Thyroid gland (tissue), 4 donors: ENCODE measurements around the gene CDAN1. TPM values are rescaled to one million over a fixed set of nuclear protein-coding genes. Genes with fewer than 3 reads are reported as not detected.
"Not testable (repeated sequence)": the region's sequence is repeated elsewhere in the genome, so short reads cannot be mapped to it uniquely, and the experiment has no call there.

Experiments
- DNase-seq, 2 donors: peaks; one replicate each; pipeline ENCODE4 v3.0.0-alpha.2; 2019
- H3K27ac ChIP-seq, 3 donors: fragments of 200-600 bp; sonication (generic); 1 replicate in 2 of 3; 2 replicates in 1 of 3; pipeline ENCODE4 v1.5.1; 2016 to 2019; ENCODE audit warnings: mild to moderate bottlenecking in 1 of 3, moderate library complexity in 1 of 3
- H3K27me3 ChIP-seq: fragments of 200-600 bp; sonication (generic); one replicate; pipeline ENCODE4 v1.5.1; 2019
- H3K36me3 ChIP-seq, 2 donors: fragments of 200-600 bp; sonication (generic); one replicate each; pipeline ENCODE4 v1.5.1; 2016 to 2019
- H3K4me1 ChIP-seq, 2 donors: fragments of 200-600 bp; sonication (generic); one replicate each; pipeline ENCODE4 v1.5.1; 2017 to 2019
- H3K4me3 ChIP-seq, 3 donors: fragments of 200-600 bp; sonication (generic); replicated peaks in 1 of 3; 1 replicate in 2 of 3; 2 replicates in 1 of 3; pipeline ENCODE4 v1.5.1; 2016; ENCODE audit warnings: mild to moderate bottlenecking in 1 of 3
- H3K9me3 ChIP-seq: fragments of 200-600 bp; sonication (generic); one replicate; pipeline ENCODE4 v1.5.1; 2017
- CTCF ChIP-seq, 6 experiments: fragments of 200-600 bp in 3 of 6; fragments of 450-650 bp in 3 of 6; sonication (generic) in 3 of 6; IDR thresholded peaks; one replicate each; pipeline ENCODE4 v1.5.1; 2016 to 2019; ENCODE audit warnings: antibody characterized with exemption in 6 of 6, mild to moderate bottlenecking in 2 of 6, inconsistent platforms in 1 of 6, moderate library complexity in 1 of 6
- POLR2A ChIP-seq, 2 donors: fragments of 450-650 bp; IDR thresholded peaks; one replicate each; pipeline ENCODE4 v1.6.1; 2017; ENCODE audit warnings: antibody characterized with exemption in 2 of 2, mild to moderate bottlenecking in 2 of 2, moderate library complexity in 1 of 2
- WGBS, 2 donors: methylation state at CpG; one replicate each; pipeline ENCODE4 v1.1.5; 2017; 5-methylcytosine and 5-hydroxymethylcytosine counted together
- intact Hi-C: fragments of 100-400 bp; cut with DNase I; formaldehyde crosslinking; loops from one replicate; pipeline ENCODE4 v1.15.1; 2023
- total RNA-seq, 4 donors: library from RNA; depleted of rRNA; stranded (reverse); fragments of >200 nt; gene quantifications; one replicate each; pipeline ENCODE4 v1.2.3, GENCODE V29; 2016

Gene CDAN1
- total RNA-seq, 4 donors from 2014 or later: 9.4 to 15.9 (median 12.6) TPM

DNA sequence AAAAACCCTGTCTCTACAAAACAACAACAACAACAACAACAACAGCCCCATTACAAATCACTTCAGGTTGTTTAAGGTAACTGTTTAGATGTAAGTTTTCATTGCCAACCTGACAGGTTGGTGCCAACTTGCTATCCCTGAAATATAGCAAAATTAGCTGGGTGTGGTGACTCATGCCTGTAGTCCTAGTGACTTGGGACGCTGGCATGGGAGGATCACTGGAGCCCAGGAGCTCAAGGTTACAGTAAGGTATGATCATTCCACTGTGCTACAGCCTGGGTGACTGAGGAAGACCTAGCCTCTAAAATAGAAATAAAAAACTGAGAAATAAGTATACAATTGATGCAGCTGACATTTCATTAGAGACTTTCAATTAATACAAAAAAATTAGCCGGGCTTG, 36.0 kb upstream of the CDAN1 start:
- WGBS, 2 donors: 93 to 98% methylated on average over 2 of the region's 2 CpGs
- Histone ChIP-seq H3K27me3 (no peaks in the 10 kb centered on the region), H3K27ac (no peak overlapping the region), H3K36me3 (peaks cover 0 to 3% of the 10 kb centered on the region in 2 donors), H3K4me3 (no peak overlapping the region), H3K9me3 (no peaks in the 10 kb centered on the region), H3K4me1 (peaks cover 7 to 9% of the 10 kb centered on the region in 2 donors)
- no peak for DNase-seq
- TF ChIP-seq CTCF (IDR thresholded peaks at IDR 0.05) (no peak), POLR2A (IDR thresholded peaks at IDR 0.05) (no peak)
- intact Hi-C loops: no loop called here

DNA sequence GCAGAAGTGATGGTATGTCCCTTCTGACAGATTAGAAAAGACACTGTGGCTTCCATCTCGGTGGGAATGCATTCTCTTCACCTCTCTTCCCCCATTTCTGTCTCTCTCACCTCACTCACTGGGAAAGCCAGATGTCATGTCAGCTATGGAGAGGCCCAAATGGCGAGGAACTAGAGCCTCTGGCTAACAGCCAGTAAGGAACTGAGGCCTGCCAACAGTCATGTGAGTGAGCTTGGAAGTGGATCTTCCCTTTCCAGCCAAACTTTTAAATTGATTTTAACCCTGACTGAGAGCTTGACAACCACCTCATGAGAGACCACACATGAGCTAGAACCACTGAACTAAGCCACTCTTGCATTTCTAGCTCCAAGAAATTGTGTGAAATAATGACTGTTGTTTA, 35.2 kb upstream of the CDAN1 start:
- Histone ChIP-seq H3K36me3 (peaks cover 0 to 3% of the 10 kb centered on the region in 2 donors), H3K27ac (no peak overlapping the region), H3K4me1 (peaks cover 7 to 9% of the 10 kb centered on the region in 2 donors), H3K27me3 (no peaks in the 10 kb centered on the region), H3K4me3 (no peak overlapping the region), H3K9me3 (no peaks in the 10 kb centered on the region)
- peak; percentile 43 to 68 for DNase-seq
- no peak for TF ChIP-seq CTCF (IDR thresholded peaks at IDR 0.05)
- no peak for TF ChIP-seq POLR2A (IDR thresholded peaks at IDR 0.05)
- intact Hi-C loops: no loop called here
- 40 to 45% methylated on average over 2 of the region's 2 CpGs for WGBS, 2 donors

GRCh38 chr15:42766109-42766508, 29.2 kb upstream of the CDAN1 start:
- H3K27me3 ChIP-seq, intact Hi-C loops, H3K27ac ChIP-seq, DNase-seq, H3K9me3 ChIP-seq, H3K4me3 ChIP-seq, H3K36me3 ChIP-seq, H3K4me1 ChIP-seq: not testable (repeated sequence)
- 95 to 96% methylated on average over 4 of the region's 4 CpGs for WGBS, 2 donors

DNA sequence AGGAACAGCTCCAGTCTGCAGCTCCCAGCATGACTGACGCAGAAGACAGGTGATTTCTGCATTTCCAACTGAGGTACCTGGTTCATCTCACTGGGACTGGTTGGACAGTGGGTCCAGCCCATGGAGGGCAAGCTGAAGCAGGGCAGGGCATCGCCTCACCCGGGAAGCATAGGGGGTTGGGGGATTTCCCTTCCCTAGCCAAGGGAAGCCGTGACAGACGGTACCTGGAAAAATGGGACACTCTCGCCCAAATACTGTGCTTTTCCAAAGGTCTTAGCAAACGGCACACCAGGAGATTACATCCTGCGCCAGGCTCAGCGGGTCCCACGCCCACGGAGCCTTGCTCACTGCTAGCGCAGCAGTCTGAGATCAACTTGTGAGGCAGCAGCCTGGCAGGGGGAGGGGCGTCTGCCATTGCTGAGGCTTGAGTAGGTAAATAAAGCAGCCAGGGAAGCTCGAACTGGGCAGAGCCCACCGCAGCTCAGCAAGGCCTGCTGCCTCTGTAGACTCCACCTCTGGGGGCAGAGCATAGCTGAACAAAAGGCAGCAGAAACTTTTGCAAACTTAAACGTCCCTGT, 27.3 kb upstream of the CDAN1 start:
- H3K4me1 ChIP-seq, H3K4me3 ChIP-seq, H3K9me3 ChIP-seq, DNase-seq, H3K27me3 ChIP-seq, intact Hi-C loops, H3K36me3 ChIP-seq, H3K27ac ChIP-seq: not testable (repeated sequence)
- 68 to 85% methylated on average over 7 to 16 of the region's 16 CpGs for WGBS, 2 donors

- H3K27ac ChIP-seq, H3K9me3 ChIP-seq, DNase-seq, H3K27me3 ChIP-seq, H3K4me1 ChIP-seq, H3K4me3 ChIP-seq, intact Hi-C loops, H3K36me3 ChIP-seq: not testable (repeated sequence)
- WGBS, 2 donors: 72 to 83% methylated on average over 2 of the region's 2 CpGs
These were observed 24.9 kb upstream of the CDAN1 start for GRCh38 chr15:42761813-42762212.

- no peaks in the 10 kb centered on the region for H3K27me3 ChIP-seq
- no peak overlapping the region for H3K4me3 ChIP-seq
- TF ChIP-seq CTCF (IDR thresholded peaks at IDR 0.05) (no peak), POLR2A (IDR thresholded peaks at IDR 0.05) (no peak)
- 94 to 100% methylated on average over 1 of the region's 1 CpG for WGBS, 2 donors
- DNase-seq: no peak
- intact Hi-C loops: no loop called here
- H3K36me3 ChIP-seq: no peaks in the 10 kb centered on the region
- peaks cover 0 to 7% of the 10 kb centered on the region in 2 donors for H3K4me1 ChIP-seq
- H3K9me3 ChIP-seq: no peaks in the 10 kb centered on the region
- no peak overlapping the region for H3K27ac ChIP-seq
These were observed 23.8 kb upstream of the CDAN1 start for GRCh38 chr15:42760759-42761158.

DNA sequence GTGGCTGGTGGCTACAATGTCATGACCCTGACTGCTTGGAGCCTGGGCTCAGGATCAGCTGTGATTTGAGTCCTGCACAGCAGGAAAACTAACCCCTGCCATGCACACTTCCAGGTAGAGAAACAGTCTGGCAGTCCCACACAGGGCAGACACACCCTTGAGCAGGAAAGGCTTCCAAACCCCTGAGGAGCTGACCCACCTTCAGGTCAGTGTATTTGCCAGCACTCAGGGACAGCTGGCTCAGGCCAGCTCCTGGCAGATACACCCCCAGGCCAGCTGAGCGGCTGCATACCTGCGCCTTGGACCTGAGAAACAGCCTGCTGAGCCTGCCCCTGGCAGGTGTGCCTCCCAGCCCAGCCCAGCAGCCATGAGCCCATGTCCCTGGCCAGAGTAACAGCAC, 22.2 kb upstream of the CDAN1 start:
- WGBS, 2 donors: 88% methylated on average over 2 of the region's 2 CpGs; no CpG with 5 or more reads in 1 of the 2 donors
- peak in 1 of 2 donors; percentile 50 for DNase-seq
- no peaks in the 10 kb centered on the region for H3K27me3 ChIP-seq
- H3K4me3 ChIP-seq: no peak overlapping the region
- intact Hi-C loops: no loop called here
- TF ChIP-seq CTCF (IDR thresholded peaks at IDR 0.05) (no peak), POLR2A (IDR thresholded peaks at IDR 0.05) (no peak)
- H3K9me3 ChIP-seq: no peaks in the 10 kb centered on the region
- no peak overlapping the region for H3K27ac ChIP-seq
- peaks cover 0 to 7% of the 10 kb centered on the region in 2 donors for H3K4me1 ChIP-seq
- H3K36me3 ChIP-seq: no peaks in the 10 kb centered on the region
